SJSA1 (cell line): ENCODE data around the gene CRACDL. TPM values are rescaled to one million over a fixed set of nuclear protein-coding genes. Genes with fewer than 3 reads are reported as not detected.
A peak's percentile ranks its signal among the peaks of the same experiment; 100 is the strongest.

Experiments used
- DNase-seq, 2 experiments: peaks; one replicate each; pipeline ENCODE4 v3.0.0-alpha.2; 2015 to 2020; ENCODE audit warnings: low spot score in 2 of 2, low read depth in 1 of 2
- H3K27ac ChIP-seq: fragments of 250-450 bp; sonication (Bioruptor Pico); 2 replicates; pipeline ENCODE4 v1.5.1; 2020; ENCODE audit warnings: mild to moderate bottlenecking, moderate library complexity
- H3K27me3 ChIP-seq: fragments of 250-450 bp; sonication (Bioruptor Pico); replicated peaks from 2 replicates; pipeline ENCODE4 v1.5.1; 2020; ENCODE audit warnings: mild to moderate bottlenecking, moderate library complexity
- H3K36me3 ChIP-seq: fragments of 250-450 bp; sonication (Bioruptor Pico); 2 replicates; pipeline ENCODE4 v1.5.1; 2020; ENCODE audit warnings: mild to moderate bottlenecking
- H3K4me1 ChIP-seq: fragments of 250-450 bp; sonication (Bioruptor Pico); replicated peaks from 2 replicates; pipeline ENCODE4 v1.6.1; 2021; ENCODE audit warnings: mild to moderate bottlenecking
- H3K4me3 ChIP-seq: fragments of 250-450 bp; sonication (Bioruptor Pico); 2 replicates; pipeline ENCODE4 v1.5.1; 2020; ENCODE audit warnings: mild to moderate bottlenecking
- H3K9me3 ChIP-seq: fragments of 250-450 bp; sonication (Bioruptor Pico); replicated peaks from 2 replicates; pipeline ENCODE4 v1.5.1; 2020; ENCODE audit warnings: mild to moderate bottlenecking
- total RNA-seq: library from RNA; depleted of rRNA; stranded (reverse); fragments of >200 nt; shearing (Covaris generic); gene quantifications from 2 replicates; pipeline ENCODE4 v1.2.3, GENCODE V29; 2014

CRACDL gene
- total RNA-seq, 1 experiment from 2014 or later: not detected

GRCh38 chr2:98773907-98774306 is 162.1 kb downstream of the CRACDL start:
- Histone ChIP-seq H3K27ac (no peak overlapping the region), H3K27me3 (no peaks in the 10 kb centered on the region), H3K9me3 (0 out of 2 replicates have a peak, but pooled peaks cover 2% of the 10 kb centered on the region), H3K36me3 (no peaks in the 10 kb centered on the region), H3K4me1 (no peaks in the 10 kb centered on the region), H3K4me3 (no peak overlapping the region)
- no peak for DNase-seq

- no peaks in the 10 kb centered on the region for H3K4me1 ChIP-seq
- no peaks in the 10 kb centered on the region for H3K27me3 ChIP-seq
- H3K9me3 ChIP-seq: 0 out of 2 replicates have a peak, but pooled peaks cover 2% of the 10 kb centered on the region
- no peaks in the 10 kb centered on the region for H3K36me3 ChIP-seq
- no peak for DNase-seq
- H3K27ac ChIP-seq: no peak overlapping the region
- H3K4me3 ChIP-seq: no peak overlapping the region
These were observed 162.9 kb downstream of the CRACDL start for GRCh38 chr2:98773169-98773568.

- H3K27me3 ChIP-seq: no peaks in the 10 kb centered on the region
- H3K27ac ChIP-seq: no peak overlapping the region
- H3K4me1 ChIP-seq: no peaks in the 10 kb centered on the region
- H3K4me3 ChIP-seq: no peak overlapping the region
- H3K36me3 ChIP-seq: no peaks in the 10 kb centered on the region
- no peak for DNase-seq
- 0 out of 2 replicates have a peak, but pooled peaks cover 2% of the 10 kb centered on the region for H3K9me3 ChIP-seq
These were observed 163.5 kb downstream of the CRACDL start for GRCh38 chr2:98772536-98772935.

- no peak overlapping the region for H3K27ac ChIP-seq
- no peaks in the 10 kb centered on the region for H3K9me3 ChIP-seq
- no peaks in the 10 kb centered on the region for H3K36me3 ChIP-seq
- no peaks in the 10 kb centered on the region for H3K27me3 ChIP-seq
- no peak for DNase-seq
- no peak overlapping the region for H3K4me3 ChIP-seq
- no peaks in the 10 kb centered on the region for H3K4me1 ChIP-seq
These were observed 164.1 kb downstream of the CRACDL start for GRCh38 chr2:98771721-98772524.

DNA sequence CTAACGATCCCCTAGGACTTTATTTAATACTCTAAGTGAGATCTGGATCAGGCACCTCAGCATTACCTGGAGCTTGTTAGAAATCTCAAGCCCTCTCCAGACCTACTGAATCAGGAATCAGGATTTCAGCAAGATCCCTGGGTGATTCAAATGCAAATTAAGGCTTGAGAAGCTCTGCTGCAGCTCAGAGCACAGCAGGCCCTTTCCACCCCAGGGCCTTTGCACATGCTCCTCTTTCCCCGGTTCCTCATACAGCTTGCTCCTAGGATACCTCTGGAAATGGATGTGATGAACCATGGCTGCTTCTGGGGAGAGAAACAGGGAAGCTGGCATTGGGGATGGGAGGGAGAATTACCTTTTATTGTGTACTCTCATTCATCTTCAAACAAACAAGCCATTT is 164.8 kb downstream of the CRACDL start:
- Histone ChIP-seq H3K9me3 (no peaks in the 10 kb centered on the region), H3K4me1 (no peaks in the 10 kb centered on the region), H3K27me3 (no peaks in the 10 kb centered on the region), H3K27ac (no peak overlapping the region), H3K36me3 (no peaks in the 10 kb centered on the region), H3K4me3 (no peak overlapping the region)
- DNase-seq: no peak

- Histone ChIP-seq H3K4me1 (no peaks in the 10 kb centered on the region), H3K27ac (no peak overlapping the region), H3K36me3 (no peaks in the 10 kb centered on the region), H3K4me3 (no peak overlapping the region), H3K9me3 (no peaks in the 10 kb centered on the region), H3K27me3 (no peaks in the 10 kb centered on the region)
- no peak for DNase-seq
These were observed 166.2 kb downstream of the CRACDL start for GRCh38 chr2:98769784-98770183.

GRCh38 chr2:98769114-98769476 is 166.9 kb downstream of the CRACDL start:
- H3K4me3 ChIP-seq: no peak overlapping the region
- H3K4me1 ChIP-seq: no peaks in the 10 kb centered on the region
- H3K27me3 ChIP-seq: no peaks in the 10 kb centered on the region
- H3K36me3 ChIP-seq: no peaks in the 10 kb centered on the region
- no peak for DNase-seq
- no peaks in the 10 kb centered on the region for H3K9me3 ChIP-seq
- no peak overlapping the region for H3K27ac ChIP-seq

DNA sequence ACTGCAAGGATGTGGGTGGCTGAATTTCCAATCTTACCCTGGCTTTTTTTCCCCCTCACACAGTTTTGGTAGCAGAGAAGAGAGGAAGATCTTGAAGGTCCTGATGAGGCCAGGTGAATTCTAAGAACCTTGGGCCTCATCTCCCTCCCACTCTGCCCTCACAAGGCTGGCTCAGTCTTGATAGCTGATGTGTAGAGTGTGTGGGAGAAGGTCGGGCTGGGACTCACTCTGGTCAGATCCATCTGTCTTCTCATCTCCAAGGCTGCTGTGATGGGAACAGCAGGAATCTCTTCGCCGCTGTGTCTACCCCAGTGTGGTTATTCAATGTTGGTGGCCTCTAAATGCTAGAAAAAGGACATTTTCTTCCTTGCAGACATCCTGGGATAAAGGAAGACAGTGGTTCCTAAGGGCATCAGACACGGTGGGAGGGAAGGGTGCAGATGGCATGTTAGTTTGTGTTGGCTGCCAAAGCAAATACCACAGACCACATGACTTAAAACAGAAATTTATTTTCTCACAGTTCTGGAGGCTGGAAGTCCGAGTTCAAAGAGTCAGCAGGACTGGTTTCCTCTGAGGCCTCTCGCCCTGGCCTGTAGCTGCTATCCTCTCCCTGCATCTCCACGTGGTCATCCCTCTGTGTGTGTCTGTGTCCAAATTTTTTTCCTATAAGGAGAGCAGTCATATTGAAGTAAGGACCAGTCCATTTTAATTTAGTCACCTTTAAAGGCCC is 167.5 kb downstream of the CRACDL start:
- Histone ChIP-seq H3K4me3 (no peak overlapping the region), H3K27me3 (no peaks in the 10 kb centered on the region), H3K4me1 (no peaks in the 10 kb centered on the region), H3K36me3 (no peaks in the 10 kb centered on the region), H3K9me3 (no peaks in the 10 kb centered on the region), H3K27ac (no peak overlapping the region)
- peak in 1 of 2 experiments; percentile 4 for DNase-seq

- H3K4me3 ChIP-seq: no peak overlapping the region
- H3K36me3 ChIP-seq: no peaks in the 10 kb centered on the region
- no peak overlapping the region for H3K27ac ChIP-seq
- no peaks in the 10 kb centered on the region for H3K4me1 ChIP-seq
- H3K9me3 ChIP-seq: no peaks in the 10 kb centered on the region
- DNase-seq: no peak
- H3K27me3 ChIP-seq: no peaks in the 10 kb centered on the region
These were observed 171.5 kb downstream of the CRACDL start for GRCh38 chr2:98764499-98764898.

DNA sequence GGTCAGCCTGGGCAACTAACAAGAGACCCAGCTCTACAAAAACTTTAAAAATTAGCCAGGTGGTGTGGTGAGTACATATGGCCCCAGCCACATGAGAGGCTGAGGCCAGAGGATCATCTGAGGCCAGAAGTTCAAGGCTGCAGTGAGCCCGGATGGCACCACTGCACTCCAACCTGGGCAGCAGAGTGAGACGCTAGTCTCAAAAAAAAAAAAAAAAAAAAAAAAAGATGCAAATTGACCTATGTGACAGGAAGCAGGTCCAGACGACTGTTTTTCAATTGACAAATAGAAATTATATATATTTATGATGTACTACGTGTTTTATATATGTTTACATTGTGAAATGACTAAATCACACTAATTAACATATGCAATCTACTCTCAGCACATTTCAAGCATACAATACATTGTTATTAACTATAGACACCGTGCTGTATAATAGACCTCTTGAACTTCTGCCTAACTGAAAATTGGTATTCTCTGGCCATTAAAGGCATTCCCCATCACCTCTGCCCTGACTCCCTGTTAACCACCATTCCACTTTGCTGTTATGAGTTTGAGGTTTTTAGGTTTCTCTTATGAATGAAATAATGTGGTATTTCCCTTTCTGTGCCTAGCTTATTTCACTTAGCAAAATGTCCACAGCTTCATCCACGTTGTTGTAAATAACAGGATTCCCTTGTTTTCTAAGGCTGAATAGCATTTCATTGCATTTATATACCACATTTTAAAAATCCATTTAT is 172.6 kb downstream of the CRACDL start:
- DNase-seq: no peak

DNA sequence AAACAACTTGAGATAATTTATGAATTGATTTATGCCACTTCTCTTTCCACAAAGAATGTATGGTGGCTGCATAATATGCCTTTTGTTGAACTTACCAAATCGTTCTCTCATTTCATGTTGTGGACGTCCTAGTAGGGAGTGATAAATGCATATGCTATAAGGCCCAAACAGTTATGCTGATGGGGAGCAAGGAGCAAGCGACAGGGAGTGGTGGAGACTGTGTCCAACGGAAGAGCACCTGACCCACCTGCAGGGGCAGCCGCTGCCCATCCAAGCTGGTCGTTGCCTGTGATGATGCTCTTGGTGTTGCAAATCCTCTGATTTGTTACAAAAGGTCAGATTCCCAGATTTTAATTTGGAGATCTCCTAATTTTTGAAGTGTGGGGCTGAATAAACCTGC is 174.1 kb downstream of the CRACDL start:
- no peaks in the 10 kb centered on the region for H3K9me3 ChIP-seq
- no peaks in the 10 kb centered on the region for H3K4me1 ChIP-seq
- H3K4me3 ChIP-seq: no peak overlapping the region
- H3K27me3 ChIP-seq: 0 out of 2 replicates have a peak, but pooled peaks cover 4% of the 10 kb centered on the region
- H3K27ac ChIP-seq: no peak overlapping the region
- DNase-seq: no peak
- no peaks in the 10 kb centered on the region for H3K36me3 ChIP-seq

More for the DNA sequence above, 172.6 kb downstream of the CRACDL start:
- Histone ChIP-seq H3K27ac (no peak overlapping the region), H3K4me3 (no peak overlapping the region), H3K27me3 (no peaks in the 10 kb centered on the region), H3K36me3 (no peaks in the 10 kb centered on the region), H3K9me3 (no peaks in the 10 kb centered on the region), H3K4me1 (no peaks in the 10 kb centered on the region)

DNA sequence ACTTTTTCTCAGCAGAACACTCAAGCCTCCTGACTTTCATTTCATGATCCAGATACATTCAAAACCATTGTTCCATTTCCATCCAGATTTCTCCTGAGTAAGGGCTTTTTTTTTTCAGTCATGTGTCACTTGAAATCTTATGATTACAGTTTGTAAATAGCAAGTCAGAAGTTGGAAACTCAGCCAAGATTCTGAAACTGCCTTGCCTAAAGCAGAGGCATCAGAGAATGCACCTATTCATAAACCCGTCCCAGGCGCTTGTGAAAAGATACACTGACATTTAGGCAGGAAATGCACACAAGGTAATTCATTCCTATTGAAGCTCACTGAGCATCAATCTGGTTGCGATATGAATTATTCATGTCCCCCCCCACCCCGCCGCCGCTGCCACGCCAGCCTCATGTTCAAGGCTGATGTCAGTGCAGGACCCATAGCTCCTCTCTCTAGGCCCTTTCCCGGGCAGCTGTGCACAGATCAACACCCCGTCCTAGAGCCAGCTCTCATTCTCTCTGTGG is 174.7 kb downstream of the CRACDL start:
- no peak for DNase-seq
- Histone ChIP-seq H3K27ac (no peak overlapping the region), H3K27me3 (0 out of 2 replicates have a peak, but pooled peaks cover 4% of the 10 kb centered on the region), H3K4me1 (no peaks in the 10 kb centered on the region), H3K36me3 (no peaks in the 10 kb centered on the region), H3K4me3 (no peak overlapping the region), H3K9me3 (no peaks in the 10 kb centered on the region)

DNA sequence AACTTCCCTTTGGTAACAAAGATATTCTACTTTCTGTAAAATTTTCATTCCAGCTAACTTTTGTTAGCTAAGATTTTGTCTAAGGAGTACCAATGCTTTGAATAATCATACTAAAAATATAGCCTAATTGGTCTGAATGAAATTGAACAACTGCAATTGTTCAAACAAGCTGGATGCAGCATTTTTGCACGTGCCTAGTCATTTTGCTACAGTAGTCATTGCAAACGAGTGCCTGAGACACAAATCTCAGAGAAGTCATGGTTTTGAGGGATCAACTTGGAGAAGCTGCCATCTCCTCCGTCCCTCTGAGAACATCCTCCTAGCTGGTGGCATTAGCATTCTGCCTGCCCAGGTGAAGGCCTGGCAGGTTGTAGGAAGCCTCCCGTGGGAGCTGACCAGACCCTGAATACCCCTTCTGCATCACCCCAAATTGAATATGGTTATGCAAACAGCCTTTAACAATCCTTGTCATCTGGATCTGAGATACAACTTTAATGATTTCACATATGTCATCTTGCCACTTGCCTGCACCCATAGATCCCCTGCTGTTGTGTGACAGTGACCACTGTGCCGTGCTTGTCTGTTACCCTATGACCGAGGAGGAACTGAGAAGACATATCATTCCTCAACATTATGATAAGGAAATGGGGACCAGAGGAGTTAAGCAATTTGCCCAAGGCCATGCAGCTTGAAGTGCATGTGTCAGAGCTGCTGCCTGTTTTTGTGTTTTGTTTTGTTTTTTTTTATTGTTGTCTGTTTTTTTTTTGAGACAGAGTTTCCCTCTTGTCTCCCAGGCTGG is 176.0 kb downstream of the CRACDL start:
- Histone ChIP-seq H3K9me3 (no peaks in the 10 kb centered on the region), H3K36me3 (no peaks in the 10 kb centered on the region), H3K4me1 (no peaks in the 10 kb centered on the region), H3K4me3 (no peak overlapping the region), H3K27ac (no peak overlapping the region), H3K27me3 (0 out of 2 replicates have a peak, but pooled peaks cover 4% of the 10 kb centered on the region)
- no peak for DNase-seq
